Prostate gland (tissue), 2 donors: ENCODE measurements around the gene TASP1. TPM values are rescaled to one million over a fixed set of nuclear protein-coding genes. Genes with fewer than 3 reads are reported as not detected.

Experiments used
- DNase-seq: peaks from one replicate; pipeline ENCODE4 v3.0.0-alpha.2; 2019; ENCODE audit warnings: low spot score
- H3K27ac ChIP-seq, 2 donors: fragments of 200-600 bp; sonication (generic); 2 replicates each; pipeline ENCODE4 v1.5.1; 2017 to 2019
- H3K27me3 ChIP-seq: fragments of 200-600 bp; sonication (generic); replicated peaks from 2 replicates; pipeline ENCODE4 v1.5.1; 2019; ENCODE audit not compliant: insufficient read depth
- H3K36me3 ChIP-seq, 2 donors: fragments of 200-600 bp; sonication (generic); 1 replicate in 1 of 2; 2 replicates in 1 of 2; pipeline versions ENCODE4 v1.5.1 to v1.8.1; 2017 to 2019
- H3K4me1 ChIP-seq: fragments of 200-600 bp; sonication (generic); replicated peaks from 2 replicates; pipeline ENCODE4 v1.5.1; 2019
- H3K4me3 ChIP-seq, 2 donors: fragments of 200-600 bp; sonication (generic); 2 replicates each; pipeline ENCODE4 v1.5.1; 2017 to 2019
- H3K9me3 ChIP-seq: fragments of 200-600 bp; sonication (generic); 2 replicates; pipeline ENCODE4 v1.5.1; 2017
- CTCF ChIP-seq, 4 experiments: fragments of 200-600 bp in 2 of 4; fragments of 450-650 bp in 2 of 4; sonication (generic) in 2 of 4; IDR thresholded peaks; 1 replicate in 3 of 4; 2 replicates in 1 of 4; pipeline ENCODE4 v1.5.1; 2016 to 2019; ENCODE audit warnings: antibody characterized with exemption in 4 of 4, mild to moderate bottlenecking in 2 of 4, moderate library complexity in 2 of 4
- POLR2A ChIP-seq: fragments of 450-650 bp; IDR thresholded peaks from one replicate; pipeline ENCODE4 v1.6.1; 2016; ENCODE audit warnings: antibody characterized with exemption, mild to moderate bottlenecking
- POLR2AphosphoS5 ChIP-seq: sonication (generic); formaldehyde crosslinking; IDR thresholded peaks from one replicate; pipeline ENCODE4 v1.6.1; 2017; ENCODE audit warnings: antibody characterized with exemption
- WGBS: methylation state at CpG from one replicate; pipeline ENCODE4 v1.1.5; 2018; 5-methylcytosine and 5-hydroxymethylcytosine counted together
- intact Hi-C: fragments of 100-400 bp; cut with DNase I; formaldehyde crosslinking; loops from one replicate; pipeline ENCODE4 v1.14.2; 2022
- total RNA-seq, 2 donors: library from RNA; depleted of rRNA; stranded (reverse); fragments of >200 nt; gene quantifications; one replicate each; pipeline ENCODE4 v1.1.0, GENCODE V29; 2016

The TASP1 gene
- total RNA-seq, 2 donors from 2014 or later = 9.3 to 14.2 TPM

GRCh38 chr20:13587370-13587769 is 51.4 kb downstream of the TASP1 start:
- DNase-seq = no peak

GRCh38 chr20:13586133-13586532 is 52.6 kb downstream of the TASP1 start:
- no peak for DNase-seq
- Histone ChIP-seq H3K27me3 (no peaks in the 10 kb centered on the region), H3K36me3 (no peaks in the 10 kb centered on the region), H3K4me3 (no peak overlapping the region), H3K4me1 (no peaks in the 10 kb centered on the region), H3K9me3 (no peaks in the 10 kb centered on the region), H3K27ac (no peak overlapping the region)
- TF ChIP-seq POLR2AphosphoS5 (no peak), POLR2A (no peak), CTCF (IDR thresholded peaks at IDR 0.05) (no peak)
- intact Hi-C loops = no loop called here

More at GRCh38 chr20:13587370-13587769, 51.4 kb downstream of the TASP1 start:
- no peaks in the 10 kb centered on the region for H3K27me3 ChIP-seq
- H3K9me3 ChIP-seq = no peaks in the 10 kb centered on the region
- TF ChIP-seq CTCF (IDR thresholded peaks at IDR 0.05) (no peak), POLR2A (no peak)
- no peak overlapping the region for H3K27ac ChIP-seq
- no peak overlapping the region for H3K4me3 ChIP-seq
- intact Hi-C loops = no loop called here
- no peaks in the 10 kb centered on the region for H3K4me1 ChIP-seq
- no peaks in the 10 kb centered on the region for H3K36me3 ChIP-seq

GRCh38 chr20:13581451-13581850 is 57.3 kb downstream of the TASP1 start:
- no peak for DNase-seq
- WGBS = 89% methylated on average over 3 of the region's 3 CpGs
- H3K27me3 ChIP-seq = no peaks in the 10 kb centered on the region
- H3K4me1 ChIP-seq = no peaks in the 10 kb centered on the region
- no peaks in the 10 kb centered on the region for H3K9me3 ChIP-seq
- H3K27ac ChIP-seq = no peak overlapping the region
- TF ChIP-seq POLR2AphosphoS5 = no peak
- intact Hi-C loops = no loop called here
- H3K36me3 ChIP-seq = no peaks in the 10 kb centered on the region
- no peak overlapping the region for H3K4me3 ChIP-seq

GRCh38 chr20:13580707-13581106 is 58.0 kb downstream of the TASP1 start:
- 79% methylated on average over 5 of the region's 5 CpGs for WGBS
- H3K4me3 ChIP-seq = no peak overlapping the region
- no peak for TF ChIP-seq POLR2A
- no peak for TF ChIP-seq POLR2AphosphoS5
- TF ChIP-seq CTCF (IDR thresholded peaks at IDR 0.05) = no peak
- H3K4me1 ChIP-seq = no peaks in the 10 kb centered on the region
- H3K27me3 ChIP-seq = no peaks in the 10 kb centered on the region
- H3K36me3 ChIP-seq = no peaks in the 10 kb centered on the region
- H3K9me3 ChIP-seq = no peaks in the 10 kb centered on the region
- no peak overlapping the region for H3K27ac ChIP-seq
- intact Hi-C loops = no loop called here
- DNase-seq = no peak

GRCh38 chr20:13574071-13574470 is 64.7 kb downstream of the TASP1 start:
- H3K4me1 ChIP-seq = no peaks in the 10 kb centered on the region
- H3K4me3 ChIP-seq = no peak overlapping the region
- no peaks in the 10 kb centered on the region for H3K27me3 ChIP-seq
- no peak for DNase-seq
- no peak overlapping the region for H3K27ac ChIP-seq
- no peak for TF ChIP-seq POLR2AphosphoS5
- no peak for TF ChIP-seq POLR2A
- no peak for TF ChIP-seq CTCF (IDR thresholded peaks at IDR 0.05)
- no peaks in the 10 kb centered on the region for H3K9me3 ChIP-seq
- intact Hi-C loops = no loop called here
- 87% methylated on average over 2 of the region's 2 CpGs for WGBS
- no peaks in the 10 kb centered on the region for H3K36me3 ChIP-seq
